SIG-M5 treated with dmso at 0.1 percent for 504 hours (cell line): ENCODE data around the gene MRPS22.
A peak's percentile ranks its signal among the peaks of the same experiment; 100 is the strongest.
"Not testable (repeated sequence)": the region's sequence is repeated elsewhere in the genome, so short reads cannot be mapped to it uniquely, and the experiment has no call there.

ENCODE experiments used
- DNase-seq: peaks from one replicate; lab custom pipeline; 2025; ENCODE audit not compliant: unreplicated experiment; lab: John Stamatoyannopoulos, UW

Gene MRPS22

DNA sequence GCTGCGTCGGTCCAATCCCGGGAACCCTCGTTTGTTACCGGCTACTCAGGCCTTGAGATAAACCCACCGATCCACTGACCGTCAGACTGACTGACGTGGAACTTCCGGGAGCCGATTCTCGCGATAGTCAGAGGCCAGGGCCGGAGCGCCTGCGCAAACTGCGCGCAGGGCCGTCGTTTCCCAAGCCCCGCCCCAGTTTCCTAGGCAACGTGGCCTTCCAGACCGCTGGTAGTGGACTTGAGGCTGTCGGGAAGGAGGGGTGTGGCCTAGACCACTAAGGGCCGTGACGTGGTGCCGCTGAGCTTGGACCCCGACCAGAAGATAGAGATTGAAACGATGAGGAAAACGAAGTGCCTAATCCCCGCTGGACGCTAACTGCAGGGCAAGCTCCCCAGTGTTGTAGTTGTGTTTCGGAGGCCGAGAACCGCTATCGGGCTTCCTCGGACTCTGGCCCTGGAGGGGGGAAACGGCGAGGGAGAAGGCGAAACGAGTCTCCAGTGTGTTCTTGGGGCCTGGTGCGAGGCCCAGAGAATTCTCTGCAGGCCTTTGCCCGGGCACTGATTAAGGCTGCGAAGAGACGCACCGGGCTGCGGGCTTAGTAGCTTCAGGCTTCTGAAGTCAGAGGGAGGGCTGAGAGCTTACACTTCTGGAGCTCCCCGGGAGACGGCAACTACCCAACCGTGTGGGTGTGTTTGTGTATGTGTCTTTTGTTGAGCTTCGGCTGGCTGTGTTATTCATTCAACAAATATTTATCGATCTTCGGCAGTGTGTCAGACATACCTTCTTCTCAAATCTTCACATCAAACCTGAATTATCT lies 45.9 kb downstream of the MRPS22 start, which contains the start of gene COPB2:
Gene COPB2 (minus strand): TSS at position 96 of the 817 bp plus-strand sequence. CDS start 97 bp downstream, outside the sequence.
- DNase-seq = peak; percentile 98

GRCh38 chr3:139394116-139394515 lies 50.3 kb downstream of the MRPS22 start:
- DNase-seq = no peak

DNA sequence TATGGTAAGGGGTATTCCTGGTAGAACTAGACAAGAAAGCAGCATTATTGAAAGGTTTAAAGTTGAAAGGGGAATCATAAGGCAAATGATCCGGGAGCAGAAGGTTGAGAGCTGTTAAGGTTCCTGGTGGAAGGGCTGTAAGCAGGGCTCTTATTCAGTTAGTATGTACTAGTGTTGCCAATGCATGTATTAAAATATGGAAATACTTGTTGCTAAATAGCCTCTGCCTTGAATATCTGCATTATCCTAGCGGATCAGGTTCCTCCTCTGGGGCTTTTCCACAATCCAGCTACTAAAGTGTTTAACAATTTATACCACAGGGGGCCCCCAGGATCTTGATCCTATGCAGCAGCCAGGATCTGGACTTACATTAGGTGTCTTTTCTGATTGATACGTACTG lies 52.9 kb downstream of the MRPS22 start:
- DNase-seq = no peak

GRCh38 chr3:139401155-139401554 lies 57.3 kb downstream of the MRPS22 start:
- not testable (repeated sequence) for DNase-seq
